NB4 (cell line): Measurements from ENCODE around the gene EDC3.

Source experiments
- MYC ChIP-seq: IDR thresholded peaks from 2 replicates; pipeline ENCODE4 v1.6.1; 2011; ENCODE audit warnings: low read depth, low read length
- POLR2A ChIP-seq: IDR thresholded peaks from 2 replicates; pipeline ENCODE4 v1.6.1; 2011; ENCODE audit warnings: mild to moderate bottlenecking; ENCODE audit not compliant: insufficient read length; ENCODE audit errors: extremely low read depth
- TF ChIP-seq, protein P1 (sequence below): IDR thresholded peaks from one replicate; pipeline ENCODE4 v1.5.1; 2012; ENCODE audit warnings: low read depth, low read length
- TF ChIP-seq, protein P2 (sequence below): IDR thresholded peaks from 2 replicates; pipeline ENCODE4 v1.6.1; 2011; ENCODE audit warnings: low read depth, low read length

DNA sequence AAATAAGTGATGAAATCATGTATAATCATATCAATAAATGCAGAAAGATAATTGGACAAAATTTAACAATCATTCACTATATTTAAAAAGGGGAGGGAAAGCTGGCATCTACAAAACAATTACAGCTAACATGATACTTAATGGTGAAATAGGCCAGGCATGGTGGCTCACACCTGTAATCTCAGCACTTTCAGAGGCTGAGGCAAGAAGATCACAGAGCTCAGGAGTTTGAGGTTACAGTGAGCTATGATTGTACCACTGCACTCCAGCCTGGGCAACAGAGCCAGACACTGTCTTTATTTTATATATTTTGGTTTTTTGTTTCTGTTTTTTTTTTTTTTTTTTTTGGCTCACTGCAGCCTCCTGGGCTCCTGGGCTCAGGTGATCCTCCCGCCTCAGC is 12.1 kb downstream of the EDC3 start:
- TF ChIP-seq, protein P1, sequence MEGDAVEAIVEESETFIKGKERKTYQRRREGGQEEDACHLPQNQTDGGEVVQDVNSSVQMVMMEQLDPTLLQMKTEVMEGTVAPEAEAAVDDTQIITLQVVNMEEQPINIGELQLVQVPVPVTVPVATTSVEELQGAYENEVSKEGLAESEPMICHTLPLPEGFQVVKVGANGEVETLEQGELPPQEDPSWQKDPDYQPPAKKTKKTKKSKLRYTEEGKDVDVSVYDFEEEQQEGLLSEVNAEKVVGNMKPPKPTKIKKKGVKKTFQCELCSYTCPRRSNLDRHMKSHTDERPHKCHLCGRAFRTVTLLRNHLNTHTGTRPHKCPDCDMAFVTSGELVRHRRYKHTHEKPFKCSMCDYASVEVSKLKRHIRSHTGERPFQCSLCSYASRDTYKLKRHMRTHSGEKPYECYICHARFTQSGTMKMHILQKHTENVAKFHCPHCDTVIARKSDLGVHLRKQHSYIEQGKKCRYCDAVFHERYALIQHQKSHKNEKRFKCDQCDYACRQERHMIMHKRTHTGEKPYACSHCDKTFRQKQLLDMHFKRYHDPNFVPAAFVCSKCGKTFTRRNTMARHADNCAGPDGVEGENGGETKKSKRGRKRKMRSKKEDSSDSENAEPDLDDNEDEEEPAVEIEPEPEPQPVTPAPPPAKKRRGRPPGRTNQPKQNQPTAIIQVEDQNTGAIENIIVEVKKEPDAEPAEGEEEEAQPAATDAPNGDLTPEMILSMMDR, result no peak
- TF ChIP-seq POLR2A (no peak), MYC (no peak)
- TF ChIP-seq, protein P2, sequence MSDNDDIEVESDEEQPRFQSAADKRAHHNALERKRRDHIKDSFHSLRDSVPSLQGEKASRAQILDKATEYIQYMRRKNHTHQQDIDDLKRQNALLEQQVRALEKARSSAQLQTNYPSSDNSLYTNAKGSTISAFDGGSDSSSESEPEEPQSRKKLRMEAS, result no peak
